NCI-H524 treated with DMSO at 0.1 percent for 48 hours (cell line): ENCODE data around the gene SIRT6.
"Not testable (repeated sequence)": the region's sequence is repeated elsewhere in the genome, so short reads cannot be mapped to it uniquely, and the experiment has no call there.

Experiments
- DNase-seq: peaks from one replicate; lab custom pipeline; 2025; lab: John Stamatoyannopoulos, UW

The SIRT6 gene

DNA sequence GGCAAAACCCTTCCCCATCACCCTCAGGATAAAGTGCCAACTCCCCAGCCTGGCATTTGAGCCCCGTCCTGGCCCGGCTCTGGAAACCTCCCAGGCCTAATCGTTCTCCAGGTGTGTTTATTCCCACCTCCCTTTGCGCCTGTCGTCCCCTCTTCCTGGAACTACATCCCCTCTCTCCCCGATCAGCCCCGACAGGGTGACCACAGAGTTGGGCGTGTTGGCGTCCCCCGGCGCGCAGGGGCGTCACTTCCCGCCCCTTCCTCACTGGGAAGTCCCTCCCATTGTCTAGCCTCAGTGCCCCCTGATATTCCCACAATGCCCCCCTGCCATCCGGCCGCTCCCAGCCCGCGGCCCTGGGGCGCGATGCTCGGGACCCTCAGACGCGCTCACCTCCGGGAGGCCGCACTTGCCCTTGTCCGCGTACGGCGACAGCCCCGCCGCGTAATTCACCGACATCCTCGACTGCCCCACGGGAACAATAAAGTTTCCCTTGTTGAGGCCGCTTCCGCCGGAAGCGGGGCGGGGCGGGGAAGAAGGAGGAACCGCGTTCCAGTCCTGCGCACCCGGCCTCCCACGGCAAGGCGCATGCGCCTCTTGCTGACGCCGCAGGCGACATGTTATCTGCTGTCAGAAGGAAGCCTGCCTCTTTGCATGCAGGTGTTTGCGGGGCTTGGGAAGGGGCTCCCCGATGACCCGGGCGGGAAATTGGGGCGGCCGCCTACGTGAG is at the start of gene SIRT6, which contains the start of gene ANKRD24:
Gene SIRT6 (minus strand): TSS at position 480 of the 727 bp plus-strand sequence. CDS start 24 bp downstream, at position 456.
Gene ANKRD24 (plus strand): TSS at position 606 of the 727 bp plus-strand sequence. CDS start 3,737 bp downstream, outside the sequence.
- DNase-seq: peak; percentile 79

DNA sequence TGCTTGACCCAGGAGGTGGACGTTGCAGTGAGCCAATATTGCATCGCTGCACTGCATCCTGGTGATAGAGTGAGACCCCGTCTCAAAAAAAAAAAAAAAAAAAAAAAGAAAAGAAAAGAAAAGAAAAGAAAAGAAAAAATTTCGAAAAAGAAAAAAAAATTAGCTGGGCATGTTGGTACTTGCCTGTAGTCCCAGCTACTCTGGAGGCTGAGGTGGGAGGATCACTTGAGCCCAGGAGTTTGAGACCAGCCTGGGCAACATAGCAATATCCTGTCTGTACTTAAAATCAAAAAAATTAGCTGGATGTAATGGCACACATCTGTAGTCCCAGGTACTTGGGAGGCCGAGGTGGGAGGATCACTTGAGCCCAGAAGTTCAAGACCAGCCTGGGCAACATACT is 49.8 kb upstream of the SIRT6 start:
- not testable (repeated sequence) for DNase-seq

DNA sequence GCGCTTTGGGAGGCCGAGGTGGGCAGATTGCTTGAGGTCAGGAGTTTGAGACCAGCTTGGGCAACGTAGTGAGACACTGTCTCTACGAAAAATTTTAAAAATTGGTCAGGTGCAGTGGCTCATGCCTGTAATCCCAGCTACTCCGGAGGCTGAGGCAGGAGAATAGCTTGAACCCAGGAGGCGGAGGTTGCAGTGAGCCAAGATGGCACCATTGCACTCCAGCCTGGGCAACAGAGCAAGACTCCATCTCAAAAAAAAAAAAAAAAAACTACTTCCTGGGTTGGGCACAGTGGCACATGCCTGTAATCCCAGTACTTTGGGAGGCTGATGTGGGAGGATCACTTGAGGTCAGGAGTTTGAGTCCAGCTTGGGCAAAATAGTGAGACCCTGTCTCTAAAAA is 49.2 kb upstream of the SIRT6 start:
- not testable (repeated sequence) for DNase-seq

DNA sequence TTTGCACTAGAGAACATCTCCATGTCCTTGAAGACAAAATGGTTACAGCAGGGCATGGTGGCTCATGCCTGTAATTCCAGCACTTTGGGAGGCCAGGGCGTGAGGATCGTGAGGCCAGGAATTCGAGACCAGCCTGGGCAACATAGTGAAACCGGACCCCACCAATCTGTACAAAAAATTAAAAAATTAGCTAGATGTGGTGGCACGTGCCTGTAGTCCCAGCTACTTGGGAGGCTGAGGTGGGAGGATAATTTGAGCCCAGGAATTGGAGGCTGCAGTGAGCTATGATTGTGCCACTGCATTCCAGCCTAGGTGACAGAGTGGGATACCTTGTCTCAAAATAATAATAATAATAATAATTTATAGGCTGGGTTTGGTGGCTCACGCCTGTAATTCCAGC is 47.9 kb upstream of the SIRT6 start:
- not testable (repeated sequence) for DNase-seq

DNA sequence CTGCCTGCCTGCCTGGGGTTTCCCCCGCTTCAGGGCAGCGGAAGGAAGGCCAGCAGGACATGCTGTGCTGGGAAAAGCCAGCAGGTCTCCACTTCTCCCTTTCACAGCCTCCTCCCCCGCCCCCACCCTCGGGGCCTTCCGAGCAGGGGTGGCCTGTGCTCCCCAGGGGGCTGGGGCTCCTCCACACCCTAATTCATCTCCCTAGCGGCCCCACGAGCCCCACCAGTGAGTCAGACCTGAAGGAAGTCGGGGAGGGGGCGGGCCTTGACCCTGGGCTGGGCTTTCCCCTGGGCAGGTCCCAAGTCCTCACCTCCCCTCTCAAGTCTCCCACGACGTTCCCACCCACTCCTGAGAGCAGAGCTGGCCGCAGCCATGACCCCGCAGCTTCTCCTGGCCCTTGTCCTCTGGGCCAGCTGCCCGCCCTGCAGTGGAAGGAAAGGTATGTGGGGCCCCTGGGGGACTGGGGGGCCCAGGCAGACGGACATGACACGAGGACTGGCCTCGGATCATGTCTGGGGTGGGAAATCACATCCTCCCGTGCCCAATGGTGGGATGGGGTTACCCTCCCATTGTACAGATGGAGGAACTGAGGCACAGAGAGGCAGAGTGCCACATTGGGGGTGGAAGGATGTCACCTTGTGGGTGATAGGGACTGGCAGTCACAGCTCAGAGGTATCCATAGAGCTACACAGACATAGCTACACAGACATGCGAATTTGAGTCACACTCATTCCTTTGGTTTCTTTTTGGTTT is 47.0 kb upstream of the SIRT6 start, which contains the start of gene EBI3:
Gene EBI3 (plus strand): TSS at position 345 of the 753 bp plus-strand sequence. CDS start 28 bp downstream, at position 373.
- no peak for DNase-seq

DNA sequence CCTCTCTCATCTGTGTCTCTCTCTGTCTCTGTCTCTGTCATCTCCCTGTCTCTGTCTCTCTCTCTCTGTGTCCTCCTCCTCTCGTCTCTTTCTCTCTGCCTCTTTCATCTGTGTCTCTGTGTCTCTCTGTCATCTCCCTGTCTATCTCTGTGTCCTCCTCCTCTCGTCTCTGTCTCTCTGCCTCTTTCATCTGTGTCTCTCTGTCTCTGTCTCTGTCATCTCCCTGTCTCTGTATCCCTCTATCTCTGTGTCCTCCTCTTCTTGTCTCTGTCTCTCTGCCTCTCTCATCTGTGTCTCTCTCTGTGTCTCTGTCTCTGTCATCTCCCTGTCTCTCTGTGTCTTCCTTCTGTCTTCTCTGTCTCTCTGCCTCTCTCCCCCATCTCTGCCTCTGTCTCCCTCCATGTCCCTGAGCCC is 46.4 kb upstream of the SIRT6 start:
- DNase-seq: no peak

DNA sequence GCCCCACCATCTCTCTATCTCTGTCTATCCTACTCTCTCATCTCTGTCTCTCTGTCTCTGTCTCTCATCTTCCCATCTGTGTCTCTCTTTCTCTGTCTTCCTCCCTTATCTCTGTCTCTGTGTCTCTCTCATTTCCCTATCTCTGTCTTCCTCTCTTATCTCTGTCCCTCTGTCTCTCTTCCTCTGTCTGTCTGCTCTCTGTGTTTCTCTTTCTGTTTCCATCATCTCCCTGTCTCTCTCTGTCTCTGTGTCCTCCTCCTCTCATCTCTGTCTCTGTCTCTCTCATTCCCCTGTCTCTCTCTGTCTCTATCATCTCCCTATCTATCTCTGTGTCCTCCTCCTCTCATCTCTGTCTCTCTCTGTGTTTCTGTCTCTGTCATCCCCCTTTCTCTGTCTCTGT is 45.4 kb upstream of the SIRT6 start:
- DNase-seq: no peak

DNA sequence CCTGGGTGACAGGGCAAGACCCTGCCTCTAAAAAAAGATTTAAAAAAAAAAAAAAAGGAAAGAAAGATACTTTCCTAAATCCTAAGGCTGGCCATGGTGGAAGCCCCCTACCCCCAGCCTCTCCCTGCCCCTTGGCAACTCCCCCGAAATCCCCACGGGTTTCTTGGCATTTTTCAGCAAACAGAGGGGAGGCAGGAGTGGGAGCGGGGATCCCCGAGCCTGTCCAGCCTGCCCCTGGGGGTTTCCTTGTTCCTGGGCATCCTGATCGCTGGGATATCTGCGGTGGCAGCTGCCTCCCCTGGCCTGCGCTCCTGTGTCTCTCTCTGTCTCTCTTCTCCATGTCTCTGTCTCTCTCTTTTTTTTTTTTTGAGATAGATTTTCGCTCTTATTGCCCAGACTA is 43.5 kb upstream of the SIRT6 start:
- no peak for DNase-seq

DNA sequence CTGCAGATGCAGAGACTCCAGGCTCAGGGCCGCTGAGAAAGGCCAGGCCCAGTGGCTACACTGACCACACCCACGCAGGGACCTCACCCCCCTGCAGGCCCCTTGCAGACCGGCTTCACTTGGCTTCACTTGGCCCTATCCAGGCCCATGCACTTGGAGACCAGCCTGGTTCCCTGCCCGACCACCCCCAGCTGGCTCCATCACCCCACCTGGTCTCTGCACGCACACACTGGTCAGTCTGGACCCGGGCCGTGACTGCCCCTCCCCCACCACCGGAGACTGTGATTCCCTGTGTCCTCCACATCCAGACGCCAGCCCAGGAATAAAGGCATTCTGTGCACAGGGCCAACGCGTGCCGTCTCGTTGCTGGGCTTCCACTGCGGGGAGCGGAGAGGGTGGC is 42.1 kb upstream of the SIRT6 start:
- no peak for DNase-seq

DNA sequence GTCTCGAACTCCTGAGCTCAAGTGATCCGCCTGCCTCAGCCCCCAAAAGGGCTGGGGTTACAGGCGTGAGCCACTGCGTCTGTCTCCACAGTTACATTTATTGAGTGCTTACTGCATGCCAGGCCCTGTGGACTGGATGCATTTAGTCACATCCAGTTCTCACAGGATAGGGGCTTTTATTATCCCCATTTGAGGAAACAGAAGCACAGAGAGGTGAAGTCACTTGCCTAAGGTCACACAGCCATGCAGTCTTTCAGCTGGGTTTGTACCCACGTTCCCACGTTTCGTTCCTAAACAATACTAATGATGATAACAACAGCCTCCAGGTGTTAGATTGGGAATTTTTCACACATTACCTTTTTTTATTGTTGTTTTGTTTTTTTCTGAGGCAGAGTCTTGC is 37.8 kb upstream of the SIRT6 start:
- DNase-seq: no peak

DNA sequence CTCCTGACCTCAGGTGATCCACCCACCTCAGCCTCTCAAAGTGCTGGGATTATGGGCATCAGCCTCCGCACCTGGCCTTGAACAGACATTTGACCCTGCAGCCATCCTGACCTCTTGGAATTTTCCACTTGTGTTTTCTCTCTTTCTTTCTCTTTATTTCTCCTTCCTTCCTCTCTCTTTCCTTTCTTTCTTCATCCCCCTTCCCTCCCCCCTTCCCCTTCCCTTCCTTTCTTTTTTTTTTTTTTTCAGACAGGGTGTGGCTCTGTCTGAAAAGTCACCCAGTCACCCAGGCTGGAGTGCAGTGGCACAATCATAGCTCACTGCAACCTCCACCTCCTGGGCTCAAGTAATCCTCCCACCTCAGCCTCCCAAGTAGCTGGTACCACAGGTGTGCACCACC is 36.2 kb upstream of the SIRT6 start:
- not testable (repeated sequence) for DNase-seq

DNA sequence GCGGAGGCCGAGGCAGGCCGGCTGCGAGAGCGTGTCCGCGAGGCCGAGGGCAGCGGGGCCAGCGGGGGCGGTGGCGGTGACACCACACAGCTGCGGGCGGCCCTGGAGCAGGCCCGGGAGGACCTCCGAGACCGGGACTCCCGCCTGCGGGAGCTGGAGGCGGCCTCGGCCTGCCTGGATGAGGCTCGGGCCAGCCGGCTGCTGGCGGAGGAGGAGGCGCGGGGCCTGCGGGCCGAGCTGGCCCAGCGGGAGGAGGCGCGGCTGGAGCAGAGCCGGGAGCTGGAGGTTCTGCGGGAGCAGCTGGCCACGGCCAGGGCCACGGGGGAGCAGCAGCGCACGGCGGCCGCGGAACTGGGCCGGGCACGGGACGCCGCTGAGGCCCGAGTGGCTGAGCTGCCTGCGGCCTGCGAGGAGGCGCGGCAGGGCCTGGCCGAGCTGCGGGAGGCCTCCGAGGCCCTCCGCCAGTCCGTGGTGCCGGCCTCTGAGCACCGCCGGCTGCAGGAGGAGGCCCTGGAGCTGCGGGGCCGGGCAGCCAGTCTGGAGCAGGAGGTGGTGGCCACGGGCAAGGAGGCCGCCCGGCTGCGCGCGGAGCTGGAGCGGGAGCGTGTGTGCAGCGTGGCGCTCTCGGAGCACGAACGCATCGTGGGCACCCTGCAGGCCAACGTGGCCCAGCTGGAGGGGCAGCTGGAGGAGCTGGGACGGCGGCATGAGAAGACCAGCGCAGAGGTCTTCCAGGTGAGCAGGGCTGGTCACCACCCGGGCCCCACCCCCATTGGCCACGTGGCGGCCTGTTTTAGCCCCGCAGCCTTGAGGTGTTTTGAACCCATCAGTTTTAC is 35.3 kb upstream of the SIRT6 start:
- DNase-seq: no peak

DNA sequence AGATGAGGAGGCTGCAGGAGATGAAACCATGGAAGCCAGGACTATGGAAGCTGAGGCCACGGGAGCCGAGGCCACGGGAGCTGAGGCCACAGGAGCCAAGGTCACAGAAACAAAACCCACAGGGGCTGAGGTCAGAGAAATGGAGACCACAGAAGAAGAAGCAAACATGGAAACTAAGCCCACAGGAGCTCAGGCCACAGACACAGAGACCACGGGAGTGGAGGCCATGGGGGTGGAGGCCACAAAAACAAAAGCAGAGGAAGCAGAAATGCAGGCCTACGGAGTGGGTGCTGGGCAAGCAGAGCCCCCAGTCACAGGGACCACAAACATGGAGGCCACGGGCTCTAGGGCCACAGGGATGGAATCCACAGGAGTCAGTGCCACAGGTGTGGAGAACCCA is 34.5 kb upstream of the SIRT6 start:
- no peak for DNase-seq

DNA sequence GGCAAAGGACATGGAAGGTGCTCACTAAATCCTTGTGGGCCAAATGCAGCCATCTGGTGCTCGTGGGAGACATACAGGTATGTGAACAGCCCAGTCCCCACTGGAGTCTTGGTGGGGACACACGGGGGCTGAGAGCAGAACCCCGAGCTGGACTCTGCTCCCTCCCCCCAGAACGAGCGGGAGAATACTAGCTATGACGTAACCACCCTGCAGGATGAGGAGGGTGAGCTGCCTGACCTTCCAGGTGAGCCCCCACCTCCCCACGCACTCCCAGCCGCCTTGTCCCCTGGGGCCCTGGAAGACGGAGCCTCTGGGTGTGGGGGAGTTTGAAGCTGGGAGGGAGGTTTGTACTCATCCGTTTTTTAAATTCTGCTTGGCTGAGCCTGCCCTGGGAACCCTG is 33.4 kb upstream of the SIRT6 start:
- DNase-seq: no peak

DNA sequence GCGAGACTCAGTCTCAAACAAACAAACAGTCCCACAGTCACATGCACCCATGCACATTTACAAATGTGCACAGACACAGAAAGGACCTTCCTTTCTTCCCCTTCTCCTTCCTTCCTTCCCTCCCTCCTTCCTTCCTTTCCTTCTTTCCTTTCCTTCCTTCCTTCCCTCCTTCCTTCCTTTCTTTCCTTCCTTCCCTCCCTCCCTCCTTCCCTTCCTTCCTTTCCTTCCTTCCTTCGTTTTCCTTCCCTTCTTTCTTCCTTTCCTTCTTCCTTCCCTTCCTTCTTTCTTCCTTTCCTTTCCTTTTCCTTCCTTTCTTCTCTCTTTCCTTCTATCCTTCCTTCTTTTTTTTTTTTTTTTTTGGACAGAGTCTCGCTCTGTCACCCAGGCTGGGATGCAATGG is 30.8 kb upstream of the SIRT6 start:
- no peak for DNase-seq

DNA sequence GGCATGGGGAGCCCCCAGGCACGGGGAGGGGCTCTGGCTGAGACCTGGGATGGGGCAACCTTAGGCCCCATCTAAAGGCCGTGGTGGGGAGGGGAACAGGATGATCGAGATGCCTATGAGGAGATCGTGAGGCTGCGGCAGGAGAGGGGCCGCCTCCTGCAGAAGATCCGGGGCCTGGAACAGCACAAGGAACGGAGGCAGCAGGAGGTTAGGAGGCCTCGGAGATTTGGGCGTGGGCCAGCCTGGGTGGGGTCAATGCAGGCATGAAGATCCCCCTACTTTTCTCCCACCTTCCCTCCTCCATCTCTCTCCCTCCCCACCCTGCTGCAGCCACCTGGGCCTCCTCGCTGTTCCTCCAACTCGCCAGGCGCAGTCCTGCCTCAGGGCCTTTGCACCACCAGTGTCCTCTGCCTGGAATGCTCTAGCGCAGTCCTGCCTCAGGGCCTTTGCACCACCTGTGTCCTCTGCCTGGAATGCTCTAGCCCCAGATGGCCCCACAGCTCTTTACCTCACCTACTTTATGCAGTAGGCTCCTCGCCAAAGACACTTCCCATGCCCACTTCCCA is 27.9 kb upstream of the SIRT6 start:
- DNase-seq: no peak

DNA sequence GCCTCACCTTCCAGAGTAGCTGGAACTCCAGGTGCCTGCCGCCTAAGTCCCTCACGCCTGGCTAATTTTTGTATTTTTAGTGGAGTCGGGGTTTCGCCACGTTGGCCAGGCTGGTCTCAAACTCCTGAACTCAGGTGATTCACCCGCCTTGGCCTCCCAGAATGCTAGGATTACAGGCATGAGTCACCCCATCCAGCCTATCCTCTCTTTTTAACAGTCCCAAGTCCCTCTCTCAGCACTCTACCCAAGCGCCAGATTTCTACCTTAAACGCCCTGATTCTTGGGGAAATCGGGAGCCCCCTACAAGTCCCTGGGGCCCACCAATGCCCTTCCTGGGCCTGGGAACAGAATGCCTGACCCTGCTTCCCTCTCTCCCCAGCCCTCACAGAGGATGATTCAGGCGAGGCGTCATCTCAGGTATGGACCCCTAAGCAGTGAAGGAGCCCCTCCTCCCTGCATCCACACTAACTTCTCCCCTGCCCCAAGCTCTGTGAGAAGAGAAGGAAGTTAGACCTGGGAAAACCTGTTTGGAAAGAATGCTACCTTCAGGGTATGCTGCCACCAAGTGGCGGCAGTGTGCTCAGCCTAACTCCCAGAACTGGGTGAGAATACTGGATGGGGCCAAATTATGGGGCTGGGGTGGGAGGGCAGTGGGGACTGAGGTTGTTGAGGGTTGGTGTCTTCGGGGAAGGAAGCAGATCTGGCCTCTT is 26.2 kb upstream of the SIRT6 start:
- no peak for DNase-seq

DNA sequence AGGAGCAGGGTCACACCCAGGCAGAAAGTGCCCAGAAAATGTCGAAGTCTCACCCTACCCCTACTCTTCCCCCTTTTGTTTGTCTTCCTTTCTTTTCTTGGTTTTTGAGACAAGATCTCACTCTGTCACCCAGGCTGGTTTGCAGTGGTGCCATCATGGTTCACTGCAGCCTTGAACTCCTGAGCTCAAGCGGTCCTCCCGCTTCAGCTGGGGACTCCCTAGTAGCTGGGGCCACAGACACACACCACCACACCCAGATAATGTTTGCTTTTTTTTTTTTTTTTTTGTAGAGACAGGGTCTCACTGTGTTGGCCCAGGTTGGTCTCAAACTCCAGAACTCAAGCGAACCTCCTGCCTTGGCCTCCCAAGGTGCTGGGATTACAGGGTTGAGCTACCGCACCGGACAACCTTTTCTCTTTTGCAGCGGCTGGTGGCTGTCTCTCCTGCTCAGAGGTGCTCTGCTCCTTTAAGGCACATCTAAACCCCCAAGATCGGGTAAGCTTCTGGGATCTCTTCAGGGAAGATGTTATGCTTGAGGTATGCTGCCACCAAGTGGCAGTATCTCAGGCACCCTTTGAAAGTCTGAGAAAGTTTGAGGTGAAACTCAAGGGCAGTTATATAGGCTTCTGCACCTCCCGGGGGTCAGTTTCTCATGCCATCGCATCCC is 24.6 kb upstream of the SIRT6 start:
- DNase-seq: no peak

DNA sequence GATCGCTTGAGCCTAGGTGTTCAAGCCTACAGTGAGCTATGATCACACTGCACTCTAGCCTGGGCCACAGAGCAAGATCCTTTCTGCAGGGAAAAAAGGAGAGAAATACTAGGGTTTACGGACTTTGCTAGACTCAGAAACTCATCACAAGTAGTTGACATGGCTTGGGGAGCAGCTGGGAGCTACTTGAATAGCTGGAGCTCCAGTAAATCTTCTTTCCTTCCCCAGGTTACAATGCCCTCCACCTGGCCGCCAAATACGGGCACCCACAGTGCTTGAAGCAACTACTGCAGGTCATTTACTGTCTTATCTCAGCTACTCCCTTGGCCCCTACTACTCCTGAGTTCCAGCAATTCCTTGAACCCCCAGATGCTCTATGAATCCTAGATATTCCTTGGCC is 19.4 kb upstream of the SIRT6 start:
- no peak for DNase-seq

DNA sequence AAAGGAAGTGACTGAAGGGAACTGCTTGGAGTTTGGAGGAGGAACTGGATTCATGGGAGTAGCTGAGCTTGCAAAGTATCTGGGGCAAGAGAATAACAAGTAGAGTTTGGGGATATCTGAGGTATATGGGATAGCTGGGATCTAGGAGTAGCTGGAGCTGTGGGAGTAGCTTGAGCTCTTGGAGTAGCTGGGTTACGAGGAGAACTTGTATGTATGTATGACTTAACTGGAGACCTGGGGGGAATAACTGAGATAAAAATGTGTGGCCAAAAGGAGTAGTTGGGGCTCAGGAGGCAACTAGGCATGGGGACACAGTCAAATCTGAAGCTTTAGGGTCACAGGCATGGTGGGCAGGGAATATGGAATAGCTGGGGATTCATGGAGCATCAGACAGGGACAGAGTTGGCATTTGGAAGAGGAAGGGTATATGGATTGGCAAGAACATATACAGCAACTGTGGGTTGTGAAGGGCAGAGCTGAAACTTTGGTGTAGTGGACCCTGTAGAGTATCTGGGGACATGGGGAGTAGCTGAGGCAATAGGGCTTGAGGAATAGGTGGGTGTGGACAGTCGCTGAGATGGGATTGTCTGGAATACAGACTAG is 18.7 kb upstream of the SIRT6 start:
- no peak for DNase-seq
